Vagina (tissue), 2 donors: ENCODE measurements around the gene SLC34A1. TPM values are rescaled to one million over a fixed set of nuclear protein-coding genes. Genes with fewer than 3 reads are reported as not detected.
A peak's percentile ranks its signal among the peaks of the same experiment; 100 is the strongest.

Source experiments
- DNase-seq, 2 donors: peaks; one replicate each; pipeline ENCODE4 v3.0.0-alpha.2; 2017; ENCODE audit errors: extremely low spot score in 2 of 2
- H3K27ac ChIP-seq: fragments of 200-600 bp; sonication (generic); one replicate; pipeline ENCODE4 v1.5.1; 2019
- H3K27me3 ChIP-seq: fragments of 200-600 bp; sonication (generic); one replicate; pipeline ENCODE4 v1.5.1; 2019
- H3K36me3 ChIP-seq, 2 donors: fragments of 200-600 bp; sonication (generic); one replicate each; pipeline ENCODE4 v1.5.1; 2017 to 2019
- H3K4me1 ChIP-seq: fragments of 200-600 bp; sonication (generic); one replicate; pipeline ENCODE4 v1.5.1; 2019
- H3K4me3 ChIP-seq, 2 donors: fragments of 200-600 bp; sonication (generic); 1 replicate in 1 of 2; 2 replicates in 1 of 2; pipeline ENCODE4 v1.5.1; 2016 to 2019
- H3K9me3 ChIP-seq: fragments of 200-600 bp; sonication (generic); one replicate; pipeline ENCODE4 v1.5.1; 2019
- CTCF ChIP-seq, 3 experiments: fragments of 450-650 bp in 2 of 3; fragments of 200-600 bp in 1 of 3; sonication (generic) in 1 of 3; IDR thresholded peaks; one replicate each; pipeline ENCODE4 v1.5.1; 2017 to 2019; ENCODE audit warnings: antibody characterized with exemption in 3 of 3, mild to moderate bottlenecking in 2 of 3, moderate library complexity in 2 of 3
- POLR2A ChIP-seq, 2 donors: fragments of 450-650 bp; IDR thresholded peaks; one replicate each; pipeline ENCODE4 v1.6.1; 2017; ENCODE audit warnings: antibody characterized with exemption in 2 of 2, mild to moderate bottlenecking in 2 of 2, moderate library complexity in 2 of 2
- POLR2AphosphoS5 ChIP-seq, 2 donors: sonication (generic); formaldehyde crosslinking; IDR thresholded peaks; one replicate each; pipeline ENCODE4 v1.9.0; 2017; ENCODE audit warnings: antibody characterized with exemption in 2 of 2, mild to moderate bottlenecking in 2 of 2, low read depth in 1 of 2; ENCODE audit not compliant: insufficient read depth in 1 of 2
- intact Hi-C: fragments of 100-400 bp; cut with DNase I; formaldehyde crosslinking; loops from one replicate; pipeline ENCODE4 v1.15.1; 2023
- total RNA-seq: library from RNA; depleted of rRNA; stranded (reverse); fragments of >200 nt; gene quantifications from one replicate; pipeline ENCODE4 v1.2.3, GENCODE V29; 2016

Gene SLC34A1
- total RNA-seq, 1 donor from 2014 or later, result not detected

- H3K4me1 ChIP-seq, result peaks cover 47% of the 10 kb centered on the region
- H3K27ac ChIP-seq, result peak overlapping the region; percentile 22
- H3K9me3 ChIP-seq, result no peaks in the 10 kb centered on the region
- intact Hi-C loops, result no loop called here
- DNase-seq, result no peak
- peaks cover 0 to 38% of the 10 kb centered on the region in 2 donors for H3K36me3 ChIP-seq
- H3K4me3 ChIP-seq, result no peak overlapping the region
- H3K27me3 ChIP-seq, result no peaks in the 10 kb centered on the region
- TF ChIP-seq POLR2A (IDR thresholded peaks at IDR 0.05) (no peak), CTCF (IDR thresholded peaks at IDR 0.05) (no peak), POLR2AphosphoS5 (IDR thresholded peaks at IDR 0.05; ENCODE audit: insufficient read depth in 1 of 2, low read depth in 1 of 2) (no peak)
Observed at GRCh38 chr5:177430972-177431316, 46.7 kb downstream of the SLC34A1 start.

GRCh38 chr5:177431317-177432142 lies 47.3 kb downstream of the SLC34A1 start:
- H3K36me3 ChIP-seq, result peaks cover 0 to 44% of the 10 kb centered on the region in 2 donors

GRCh38 chr5:177432143-177432838 lies 48.1 kb downstream of the SLC34A1 start:
- H3K27ac ChIP-seq, result no peak overlapping the region
- peaks cover 0 to 48% of the 10 kb centered on the region in 2 donors for H3K36me3 ChIP-seq
- peaks cover 42% of the 10 kb centered on the region for H3K4me1 ChIP-seq
- intact Hi-C loops, result no loop called here
- H3K4me3 ChIP-seq, result no peak overlapping the region
- H3K27me3 ChIP-seq, result no peaks in the 10 kb centered on the region
- H3K9me3 ChIP-seq, result no peaks in the 10 kb centered on the region
- no peak for TF ChIP-seq CTCF (IDR thresholded peaks at IDR 0.05)
- DNase-seq, result no peak

More at GRCh38 chr5:177431317-177432142, 47.3 kb downstream of the SLC34A1 start:
- Histone ChIP-seq H3K27me3 (no peaks in the 10 kb centered on the region), H3K4me3 (no peak overlapping the region), H3K4me1 (peaks cover 47% of the 10 kb centered on the region), H3K27ac (peak overlapping the region; percentile 22), H3K9me3 (no peaks in the 10 kb centered on the region)
- intact Hi-C loops, result no loop called here
- no peak for TF ChIP-seq CTCF (IDR thresholded peaks at IDR 0.05)
- TF ChIP-seq POLR2AphosphoS5 (IDR thresholded peaks at IDR 0.05; ENCODE audit: insufficient read depth in 1 of 2, low read depth in 1 of 2), result peak in 1 of 2 donors; percentile 61
- DNase-seq, result no peak

GRCh38 chr5:177432839-177433657 lies 48.8 kb downstream of the SLC34A1 start:
- Histone ChIP-seq H3K4me3 (no peak overlapping the region), H3K9me3 (no peaks in the 10 kb centered on the region), H3K27ac (no peak overlapping the region), H3K27me3 (no peaks in the 10 kb centered on the region), H3K36me3 (peaks cover 0 to 51% of the 10 kb centered on the region in 2 donors), H3K4me1 (peaks cover 34% of the 10 kb centered on the region)
- no peak for TF ChIP-seq POLR2A (IDR thresholded peaks at IDR 0.05)
- intact Hi-C loops, result no loop called here
- no peak for DNase-seq

- DNase-seq, result no peak
- intact Hi-C loops, result no loop called here
- H3K36me3 ChIP-seq, result peaks cover 0 to 51% of the 10 kb centered on the region in 2 donors
- peaks cover 28% of the 10 kb centered on the region for H3K4me1 ChIP-seq
- no peak overlapping the region for H3K27ac ChIP-seq
- H3K4me3 ChIP-seq, result no peak overlapping the region
- TF ChIP-seq POLR2AphosphoS5 (IDR thresholded peaks at IDR 0.05; ENCODE audit: insufficient read depth in 1 of 2, low read depth in 1 of 2) (no peak), CTCF (IDR thresholded peaks at IDR 0.05) (no peak), POLR2A (IDR thresholded peaks at IDR 0.05) (no peak)
- H3K9me3 ChIP-seq, result no peaks in the 10 kb centered on the region
- H3K27me3 ChIP-seq, result no peaks in the 10 kb centered on the region
Observed at GRCh38 chr5:177433658-177434217, 49.5 kb downstream of the SLC34A1 start.
